Measurements from ENCODE around the gene WDFY2.
A peak's percentile ranks its signal among the peaks of the same experiment; 100 is the strongest.
"Not testable (repeated sequence)": the region's sequence is repeated elsewhere in the genome, so short reads cannot be mapped to it uniquely, and the experiment has no call there.

The WDFY2 gene

DNA sequence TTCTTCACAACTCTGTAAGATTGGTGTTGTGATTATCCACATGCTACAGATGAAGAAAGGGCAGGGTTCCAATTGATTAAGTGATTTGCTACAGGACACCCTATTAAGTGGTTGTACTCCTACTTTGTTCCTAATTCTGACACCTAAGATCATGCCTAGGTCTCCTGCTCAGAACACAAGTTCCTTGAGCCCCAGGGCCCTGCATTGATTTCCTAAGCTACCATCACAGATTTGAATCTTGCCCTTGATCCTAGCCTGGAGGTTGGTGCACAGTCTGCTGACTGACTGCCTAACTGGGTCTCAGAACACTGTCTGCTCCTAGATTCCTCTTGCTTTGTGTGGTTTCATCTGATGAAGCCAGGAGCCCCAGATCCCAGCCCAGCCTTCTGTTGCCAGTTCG is 19.6 kb upstream of the WDFY2 start:
- DNase-seq: no peak

DNA sequence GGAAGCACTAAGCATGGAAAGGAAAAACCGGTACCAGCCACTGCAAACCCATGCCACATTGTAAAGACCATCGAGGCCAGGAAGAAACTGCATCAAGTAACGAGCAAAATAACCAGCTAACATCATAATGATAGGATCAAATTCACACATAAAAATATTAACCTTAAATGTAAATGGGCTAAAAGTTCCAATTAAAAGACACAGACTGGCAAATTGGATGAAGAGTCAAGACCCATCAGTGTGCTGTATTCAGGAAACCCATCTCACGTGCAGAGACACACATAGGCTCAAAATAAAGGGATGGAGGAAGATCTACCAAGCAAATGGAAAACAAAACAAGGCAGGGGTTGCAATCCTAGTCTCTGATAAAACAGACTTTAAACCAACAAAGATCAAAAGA is 15.3 kb upstream of the WDFY2 start:
- not testable (repeated sequence) for DNase-seq

DNA sequence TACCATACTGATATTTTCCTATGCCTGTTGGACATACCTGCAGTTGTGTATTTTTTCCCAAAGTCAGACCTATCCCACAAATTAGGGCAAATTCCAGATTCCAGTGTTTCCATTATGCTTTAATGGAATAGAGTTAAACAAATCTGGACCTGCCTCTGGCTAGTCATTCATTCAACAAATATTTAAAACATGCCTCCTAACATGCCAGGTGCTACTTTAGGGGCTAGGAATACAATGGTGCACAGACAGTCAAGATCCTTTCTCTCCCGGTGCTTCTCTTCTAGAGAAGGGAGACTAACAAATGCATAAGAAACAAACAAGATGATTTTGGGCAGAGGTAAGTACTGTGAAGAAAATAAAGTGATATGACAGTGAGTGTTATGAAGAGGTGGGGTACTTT is 7.5 kb upstream of the WDFY2 start:
- DNase-seq: no peak

DNA sequence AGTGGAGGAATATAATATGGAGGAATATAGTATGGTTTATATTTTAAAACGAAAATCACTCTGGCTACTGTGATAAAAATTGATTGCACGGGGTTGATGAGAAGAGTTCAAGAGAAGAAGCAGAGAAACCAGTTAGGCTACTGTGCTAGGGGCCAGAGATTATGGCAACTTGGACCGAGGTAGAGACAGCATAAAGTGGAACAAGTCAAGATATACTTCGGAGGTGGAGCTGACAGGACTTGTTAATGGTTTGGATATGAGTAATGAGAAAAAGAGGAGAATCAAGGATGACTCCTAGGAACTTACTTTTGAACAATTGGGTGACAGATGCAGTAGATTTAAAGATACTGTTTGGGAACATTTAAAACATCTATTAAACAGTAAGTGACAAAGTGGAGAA is 6.6 kb upstream of the WDFY2 start:
- no peak for DNase-seq

DNA sequence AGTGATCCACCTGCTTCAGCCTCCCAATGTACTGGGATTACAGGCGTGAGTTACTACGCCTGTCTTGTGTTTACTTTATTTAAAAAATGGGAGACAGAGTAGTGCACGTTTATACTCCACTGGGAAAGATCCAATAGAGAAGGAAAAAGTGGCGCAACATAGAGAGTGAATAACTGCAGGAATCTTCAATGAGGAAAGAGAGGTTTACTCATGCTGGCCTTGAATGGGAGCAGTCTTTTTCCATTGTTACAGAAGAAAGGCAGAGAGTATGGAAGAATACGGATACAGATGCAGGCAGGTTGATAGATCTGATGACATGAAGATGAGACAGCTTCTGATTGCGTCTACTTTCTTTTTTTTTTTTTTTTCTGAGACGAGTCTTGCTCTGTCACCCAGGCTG is 4.6 kb upstream of the WDFY2 start:
- no peak for DNase-seq

DNA sequence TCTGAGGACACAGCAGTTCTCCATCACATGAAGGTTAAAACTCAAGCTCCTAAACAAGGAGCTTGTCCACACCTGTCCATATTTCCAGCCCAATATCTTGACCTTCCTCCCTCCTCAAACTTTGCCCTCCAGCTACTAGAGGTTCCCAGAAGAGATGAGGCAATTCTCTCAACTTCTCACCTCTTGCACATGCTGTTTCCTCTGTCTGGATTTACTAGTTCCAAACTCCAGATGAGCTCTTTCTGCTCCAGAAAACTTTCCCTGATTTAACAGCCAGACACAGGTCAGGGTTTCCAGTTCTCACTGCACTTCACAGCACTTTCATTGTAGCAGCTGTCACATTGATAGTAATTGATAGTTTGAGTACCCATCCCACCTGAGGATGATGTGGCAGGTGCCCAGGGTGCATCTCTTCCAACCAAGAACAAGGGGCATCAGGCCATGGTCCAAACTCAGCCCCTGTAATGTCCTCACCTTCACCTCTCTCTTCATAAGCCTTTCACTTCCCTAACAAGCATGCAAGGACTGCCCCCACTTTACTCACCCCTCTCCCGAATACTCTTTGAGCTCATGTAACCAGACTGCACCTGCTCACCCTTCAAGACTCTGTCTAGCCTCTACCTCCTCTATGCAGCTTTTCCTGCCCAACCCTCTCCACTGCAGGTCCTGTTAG is 3.0 kb upstream of the WDFY2 start:
- no peak for DNase-seq

DNA sequence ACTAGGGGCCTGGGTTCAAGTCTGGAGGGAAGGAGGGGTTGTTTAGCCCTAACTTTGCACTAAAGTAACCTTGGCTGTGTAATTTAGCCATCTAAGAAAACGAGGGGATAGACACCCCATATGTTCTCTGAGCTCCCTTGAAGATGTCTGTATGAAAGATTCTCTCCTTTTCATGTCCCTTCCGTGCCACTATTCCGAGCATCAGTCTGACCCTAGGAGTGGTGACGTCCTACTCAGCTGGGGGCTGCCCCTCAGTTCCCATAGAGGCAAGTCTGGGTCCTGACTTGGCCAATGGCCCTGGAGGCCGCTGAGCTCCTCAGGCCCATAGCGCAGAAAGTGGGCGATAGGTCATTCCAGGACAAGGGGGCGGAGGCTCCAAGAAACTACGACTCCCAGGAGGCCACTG is 790 bp upstream of the WDFY2 start:
- DNase-seq: no peak

DNA sequence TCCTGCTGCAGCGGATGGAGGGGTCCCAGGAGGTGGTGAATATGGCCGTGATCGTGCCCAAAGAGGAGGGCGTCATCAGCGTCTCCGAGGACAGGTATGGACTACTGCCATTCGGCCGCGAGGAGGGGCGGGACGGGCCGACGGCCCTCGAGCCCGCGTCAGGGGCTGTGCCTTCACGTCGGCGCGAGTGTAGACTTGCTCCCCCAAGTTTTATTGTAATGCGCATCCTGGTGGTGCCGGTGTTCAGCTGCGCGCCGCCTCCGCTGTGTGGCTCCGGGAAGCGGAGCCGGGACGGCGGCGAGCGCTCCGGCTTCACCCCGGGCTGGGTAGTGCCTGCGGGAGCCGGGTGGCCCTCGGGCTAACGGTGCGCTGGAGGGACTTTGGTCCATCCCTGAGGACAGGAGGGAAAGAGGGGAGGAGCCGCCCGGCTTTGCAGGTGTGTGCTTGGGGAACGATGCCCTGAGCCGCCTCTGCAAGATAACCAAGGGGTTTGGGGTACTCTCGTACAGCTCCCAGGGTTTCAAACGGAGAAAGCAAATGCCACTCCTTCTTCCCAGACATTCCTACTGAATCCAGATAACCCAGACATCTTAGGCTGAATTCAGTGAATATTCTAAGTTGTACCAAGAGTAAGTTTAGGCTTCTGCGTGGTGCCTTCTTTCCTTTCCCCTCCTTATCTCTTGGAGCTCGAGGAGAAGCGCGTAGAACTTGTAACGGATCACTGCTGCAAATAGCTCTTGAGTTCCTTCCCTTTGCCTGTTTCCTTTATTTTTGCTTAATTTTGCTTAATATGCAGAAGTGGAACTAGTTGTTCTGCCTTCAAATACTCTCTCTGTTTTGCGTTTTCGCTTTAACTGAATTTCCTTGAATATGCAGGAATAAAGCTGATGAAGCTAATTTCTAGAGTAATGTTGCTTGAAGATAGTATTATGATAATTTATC is 740 bp downstream of the WDFY2 start:
- peak; percentile 57 for DNase-seq

DNA sequence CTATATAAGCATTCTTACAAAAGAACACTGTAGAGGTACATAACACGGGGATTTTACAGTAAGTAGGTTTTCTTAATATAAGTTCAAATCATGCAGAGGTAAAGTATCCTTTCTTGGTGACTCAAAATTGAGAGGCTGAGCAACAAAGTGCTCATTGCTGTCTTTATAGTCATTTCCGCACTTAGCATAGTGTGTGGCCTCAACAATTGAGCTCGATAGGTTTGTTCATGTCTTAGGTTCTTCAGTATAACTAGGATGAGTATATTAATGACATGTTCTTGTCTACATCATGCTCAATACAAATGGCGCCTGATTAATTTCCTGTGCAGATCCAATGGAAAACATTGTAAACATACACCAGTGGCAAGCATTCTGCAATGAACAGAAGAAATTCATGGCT is 1.4 kb downstream of the WDFY2 start:
- DNase-seq: peak; percentile 6

DNA sequence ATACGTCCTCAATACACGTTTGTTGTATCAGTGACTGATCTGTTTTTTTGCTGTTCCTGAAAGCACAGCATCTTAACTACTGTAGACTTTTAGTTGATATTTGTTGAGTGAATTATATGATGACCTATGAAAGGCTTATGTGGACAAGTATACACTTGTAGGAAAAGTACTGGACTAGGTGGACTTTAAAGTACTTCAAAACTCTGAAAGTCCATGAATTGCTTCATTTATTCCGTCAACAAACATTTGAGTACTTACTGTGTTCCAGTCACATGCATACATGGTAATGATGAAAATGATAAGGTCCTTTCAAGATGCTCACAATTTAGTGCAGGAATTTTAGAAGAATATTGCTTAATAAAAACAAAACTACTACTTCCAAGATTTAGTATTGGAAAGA is 3.1 kb downstream of the WDFY2 start:
- no peak for DNase-seq

DNA sequence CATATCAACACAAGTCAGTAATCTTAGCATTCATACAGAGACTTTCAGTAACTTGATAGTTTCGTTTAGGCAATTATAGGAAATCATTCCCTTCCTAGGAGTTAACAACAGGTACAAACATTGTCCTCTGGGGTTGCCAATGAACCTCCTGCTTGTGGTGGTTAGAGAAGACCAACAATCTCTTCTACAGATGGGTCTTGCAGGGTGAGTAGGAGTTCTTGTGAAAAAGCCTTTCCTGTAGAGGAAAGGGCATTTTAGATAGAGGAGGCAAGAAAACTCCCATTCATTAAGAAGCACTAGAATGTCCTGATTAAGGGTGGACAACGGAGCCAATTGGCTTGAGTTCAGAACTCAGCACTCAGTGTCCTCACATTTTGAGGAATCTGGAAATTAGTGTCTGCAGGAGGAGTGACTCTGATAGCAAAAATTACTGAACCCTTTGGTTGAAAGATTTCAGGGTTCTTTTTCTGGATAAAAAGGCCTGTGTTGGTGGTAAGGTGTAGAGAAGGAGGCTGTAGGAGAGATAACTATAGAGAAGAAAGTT is 4.2 kb downstream of the WDFY2 start:
- no peak for DNase-seq

DNA sequence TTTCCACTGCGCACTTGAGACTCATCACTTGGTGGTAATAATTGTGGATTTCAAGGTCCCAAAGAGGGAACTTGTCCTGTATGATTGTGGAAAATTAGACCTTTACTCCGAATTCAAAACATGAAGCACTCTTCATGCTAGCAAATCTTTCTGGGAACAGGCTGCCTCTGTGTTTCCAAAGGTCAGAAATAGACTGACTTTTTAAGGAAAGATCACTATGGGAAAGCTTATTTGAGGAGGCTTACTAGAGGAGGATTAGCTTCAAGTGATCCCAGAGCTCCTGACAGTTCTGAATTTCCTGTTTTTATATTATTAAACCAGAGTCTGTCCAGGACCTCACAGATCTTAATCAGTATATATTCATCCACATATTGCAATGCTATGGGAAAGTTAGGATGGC is 5.5 kb downstream of the WDFY2 start:
- no peak for DNase-seq

DNA sequence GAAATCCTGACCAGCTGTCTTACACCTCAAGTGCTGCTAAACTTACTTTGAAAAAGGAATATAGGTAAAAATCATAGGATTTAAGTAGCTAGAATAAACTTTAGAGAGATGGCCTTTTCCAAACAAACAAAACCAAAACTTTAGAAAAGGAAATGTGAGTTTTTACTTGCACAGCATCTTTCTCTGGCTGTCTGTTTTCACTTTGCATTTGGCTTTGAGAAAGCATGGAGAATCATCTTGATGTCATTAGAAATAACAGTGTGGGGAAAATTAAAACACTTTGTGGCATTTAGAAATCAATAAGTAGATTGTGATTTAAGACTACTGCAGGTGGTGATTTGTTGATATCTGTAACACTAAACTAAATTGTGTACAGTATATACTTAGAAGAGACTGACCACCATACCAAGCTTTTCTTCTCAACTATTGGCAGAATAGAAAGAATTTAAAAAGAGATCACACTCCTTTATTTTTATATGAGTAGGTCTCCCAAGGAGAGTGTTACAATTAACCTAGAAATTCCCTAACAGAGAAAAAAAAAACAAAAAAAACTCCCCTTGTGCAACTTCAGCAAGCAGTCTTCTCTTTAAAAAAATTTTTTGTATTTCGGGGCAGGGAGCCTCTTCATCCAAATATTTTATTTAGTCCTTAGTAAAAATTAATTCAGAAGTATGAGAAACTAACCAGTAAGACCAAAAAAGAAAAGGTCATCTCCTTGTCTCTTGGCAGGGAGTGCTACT is 6.1 kb downstream of the WDFY2 start:
- DNase-seq: no peak

DNA sequence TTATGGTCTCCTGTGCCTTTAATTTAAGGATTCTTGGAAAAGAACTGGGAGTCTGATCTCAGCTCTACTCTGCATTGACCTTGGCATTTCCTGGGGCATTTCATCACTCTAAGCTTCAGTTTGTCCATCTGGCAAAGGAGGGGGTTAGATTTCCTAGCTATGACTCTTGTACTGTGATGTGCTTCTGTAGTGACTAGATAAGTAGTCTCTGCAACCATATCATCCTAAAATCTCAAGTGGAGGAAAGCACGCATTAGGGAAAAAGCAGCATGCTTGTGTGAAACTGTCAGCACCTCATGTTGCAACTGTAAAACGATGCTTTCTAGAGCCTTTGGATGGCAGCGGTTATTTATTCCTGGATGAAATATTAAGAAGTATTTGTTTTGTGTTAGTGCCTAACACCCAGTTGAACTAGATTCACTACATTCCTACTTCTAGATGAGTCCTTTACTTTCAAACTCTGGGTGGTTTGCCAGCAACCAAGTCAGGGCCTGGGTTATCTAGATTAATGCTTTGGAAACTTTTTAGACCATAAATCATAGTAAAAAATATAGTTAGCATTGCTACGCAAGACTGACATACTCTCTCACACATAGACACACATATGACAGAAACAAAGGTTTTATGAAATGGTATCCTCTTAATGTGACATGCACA is 6.8 kb downstream of the WDFY2 start:
- no peak for DNase-seq

DNA sequence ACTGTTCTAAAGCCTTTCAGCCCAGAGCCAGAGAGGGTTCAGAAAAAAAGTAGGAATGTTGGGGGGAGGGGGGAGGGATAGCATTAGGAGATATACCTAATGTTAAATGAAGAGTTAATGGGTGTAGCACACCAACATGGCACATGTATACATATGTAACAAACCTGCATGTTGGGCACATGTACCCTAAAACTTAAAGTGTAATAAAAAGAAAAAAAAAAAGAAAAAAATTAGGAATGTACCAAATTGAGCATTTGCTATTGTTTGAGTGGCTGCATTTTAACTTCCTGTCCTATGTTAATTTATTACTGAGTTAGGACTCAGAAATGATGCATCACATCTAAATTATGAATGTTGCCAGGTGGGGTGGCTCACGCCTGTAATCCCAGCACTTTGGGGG is 7.7 kb downstream of the WDFY2 start:
- DNase-seq: not testable (repeated sequence)

DNA sequence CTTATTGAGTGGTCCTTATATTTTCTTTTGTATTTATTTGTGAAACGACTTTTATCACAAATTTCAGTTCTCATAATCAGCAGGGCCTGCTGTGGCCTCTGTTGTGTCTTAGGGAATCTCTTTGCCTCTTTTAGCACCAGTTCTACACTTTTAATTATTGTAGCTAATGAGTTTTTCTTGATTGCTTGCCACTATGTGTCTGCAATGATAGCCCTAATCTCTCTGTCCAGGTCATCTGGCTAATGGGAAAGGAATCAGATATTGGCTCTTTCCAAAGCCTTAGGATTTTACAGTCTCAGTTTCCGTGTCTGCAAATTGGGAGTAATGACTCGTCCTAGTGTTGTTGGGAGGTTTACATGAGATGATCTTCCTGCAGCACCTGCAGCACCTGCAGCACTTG is 10.2 kb downstream of the WDFY2 start:
- no peak for DNase-seq

DNA sequence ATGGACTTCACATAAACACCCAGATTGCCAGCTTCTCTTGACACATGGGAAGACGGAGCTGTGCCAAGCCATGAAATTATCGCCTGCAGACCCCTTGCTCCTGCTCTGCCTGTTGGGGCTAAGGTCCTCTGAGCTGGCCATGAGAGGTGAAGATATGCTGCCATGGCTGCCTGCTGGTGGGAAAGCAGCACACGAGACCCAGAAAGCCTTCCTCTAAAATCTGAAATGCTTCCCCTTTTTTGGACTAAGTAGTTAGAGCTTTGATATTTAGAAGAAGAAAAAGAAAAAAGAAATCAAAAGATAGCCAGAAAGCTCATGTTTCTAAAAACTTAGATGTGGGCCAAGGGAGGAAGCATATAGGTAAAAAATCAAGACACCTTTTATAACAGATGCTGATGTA is 11.2 kb downstream of the WDFY2 start:
- no peak for DNase-seq

DNA sequence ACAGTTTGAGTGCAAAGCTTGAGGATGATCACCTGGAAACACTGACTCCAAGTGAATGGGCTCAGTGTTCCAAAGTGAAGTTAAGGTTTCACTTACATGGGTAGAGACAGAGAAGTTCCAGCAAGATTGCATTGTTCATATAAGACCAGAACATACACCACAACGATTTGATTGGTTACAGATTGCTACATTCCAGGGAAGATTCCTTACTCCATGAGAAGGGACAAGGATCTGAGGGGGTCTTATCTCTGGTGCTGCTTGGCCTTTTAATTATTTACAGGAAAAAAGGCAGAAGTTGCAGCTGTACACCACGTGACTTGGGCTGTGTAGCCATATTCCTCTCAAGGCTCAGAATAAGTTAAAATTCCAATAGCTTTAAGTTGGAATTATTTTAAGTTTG is 12.3 kb downstream of the WDFY2 start:
- no peak for DNase-seq

DNA sequence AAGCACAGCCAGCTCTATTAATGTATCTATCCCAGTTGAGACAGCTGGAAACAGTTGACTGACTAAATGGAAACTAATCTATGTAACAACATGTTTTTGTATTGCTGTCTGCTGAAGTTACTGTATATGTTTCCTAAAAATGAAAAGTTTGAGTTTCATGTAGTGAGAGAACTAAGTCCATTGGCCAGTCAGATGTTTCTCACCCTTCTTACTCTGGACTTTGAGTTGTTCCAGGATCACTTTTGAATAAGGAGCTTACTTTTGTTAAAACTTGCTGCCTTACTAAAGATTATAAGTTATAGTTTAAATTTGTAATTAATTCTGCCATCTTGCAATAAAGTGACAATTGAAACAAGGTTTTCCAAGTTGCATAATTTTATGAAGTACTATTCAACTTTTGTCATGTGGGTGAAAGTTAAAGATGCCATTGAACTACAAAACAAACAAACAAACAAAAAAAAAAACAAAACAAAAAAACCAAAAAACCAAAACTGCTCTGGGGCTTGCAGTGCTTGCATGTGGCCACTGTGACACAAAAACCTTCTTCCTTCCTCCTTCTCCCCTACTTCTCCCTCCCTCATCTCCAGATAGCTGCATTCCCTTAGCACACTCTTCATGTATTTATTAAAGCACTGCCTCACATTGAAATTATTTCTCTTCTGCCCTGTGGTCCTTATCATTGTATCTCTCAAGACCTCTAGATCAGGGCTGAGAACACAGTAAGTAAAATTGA is 15.3 kb downstream of the WDFY2 start:
- DNase-seq: no peak

DNA sequence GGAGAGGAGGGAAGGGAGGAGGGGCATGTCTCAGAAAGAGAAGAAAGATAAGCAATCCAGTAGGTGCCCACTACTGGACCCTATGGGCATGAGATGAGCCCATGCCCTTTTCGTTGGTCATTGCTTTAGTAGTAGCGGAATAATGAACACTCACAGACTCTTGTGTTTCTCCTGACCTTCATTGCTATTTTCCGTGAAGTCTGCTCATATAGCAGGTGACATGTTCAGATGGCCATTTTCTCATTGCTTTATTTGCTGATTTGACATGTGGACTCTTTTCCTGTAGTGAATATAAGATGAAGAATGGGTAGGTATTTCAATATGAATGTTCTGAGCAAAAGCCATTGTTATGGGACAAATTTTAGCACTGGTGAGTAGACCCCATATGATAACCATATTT is 16.4 kb downstream of the WDFY2 start:
- no peak for DNase-seq

DNA sequence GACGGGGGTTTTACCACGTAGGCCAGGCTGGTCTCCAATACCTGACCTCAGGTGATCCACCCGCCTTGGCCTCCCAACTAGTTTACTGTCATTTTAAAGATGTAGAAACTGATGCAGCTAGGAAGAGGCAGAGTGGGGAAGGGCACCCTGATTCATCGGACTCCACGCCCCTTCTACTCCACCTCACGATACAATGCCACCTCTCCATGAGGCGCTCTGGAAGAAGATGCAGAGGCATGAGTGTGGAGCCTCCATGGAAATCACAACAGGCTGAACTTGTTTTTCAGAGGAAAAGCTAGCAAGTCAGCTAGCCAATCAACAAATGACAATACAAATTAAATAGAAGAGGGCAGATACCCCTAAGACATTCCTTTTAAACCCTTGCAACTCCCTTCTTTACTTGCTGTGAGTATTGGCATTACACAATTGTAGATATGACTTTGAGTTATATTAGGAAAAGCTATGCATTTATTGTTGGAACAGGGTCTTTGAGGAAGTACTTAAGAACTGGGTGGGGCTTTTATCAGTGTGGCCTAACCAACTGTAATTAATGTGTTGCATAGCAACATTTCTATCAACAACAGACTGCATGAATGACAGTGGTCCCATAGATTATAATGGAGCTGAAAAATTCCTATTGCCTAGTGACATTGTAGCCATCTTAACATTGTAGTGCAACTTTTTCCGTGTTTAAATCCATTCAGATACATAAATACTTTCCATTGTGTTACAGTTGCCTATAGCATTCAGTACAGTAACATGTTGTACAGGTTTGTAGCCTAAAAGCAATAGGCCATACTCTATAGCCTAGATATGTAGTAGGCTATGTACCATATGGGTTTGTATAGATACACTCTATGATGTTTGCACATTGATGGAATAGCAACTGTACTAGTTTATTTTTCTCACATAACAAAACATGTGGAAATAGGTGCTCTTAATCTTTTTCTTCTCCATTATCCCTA is 17.6 kb downstream of the WDFY2 start:
- peak; percentile 88 for DNase-seq
